Measurements from ENCODE around the gene KRTAP10-11. TPM values are rescaled to one million over a fixed set of nuclear protein-coding genes. Genes with fewer than 3 reads are reported as not detected.

Gene KRTAP10-11
- total and polyA plus RNA-seq, 2 of the 8 experiments (the other 6 are each of a cell fraction or from before 2014, with no cell fraction given): not detected

GRCh38 chr21:44667612-44668011, 21.4 kb downstream of the KRTAP10-11 start:
- no peaks in the 10 kb centered on the region for H3K36me3 ChIP-seq (ENCODE audit: control insufficient read depth in 2 of 4, insufficient read depth in 4 of 4, low read length in 3 of 4)
- no peak overlapping the region for H4K8ac ChIP-seq (ENCODE audit: extremely low read depth, insufficient read depth, low read length)
- no peak overlapping the region for H2AK5ac ChIP-seq (ENCODE audit: low read depth, low read length)
- no peaks in the 10 kb centered on the region for H3K79me1 ChIP-seq (ENCODE audit: low read depth, low read length)
- no peak overlapping the region for H3K14ac ChIP-seq (ENCODE audit: insufficient read length)
- no peak overlapping the region for H2BK15ac ChIP-seq (ENCODE audit: low read length)
- no peak for FAIRE-seq
- H3K4ac ChIP-seq (replicated peaks; ENCODE audit: insufficient read length, low read depth, low read length): no peak overlapping the region
- H2BK20ac ChIP-seq (ENCODE audit: low read length): no peak overlapping the region
- no peak overlapping the region for H4K5ac ChIP-seq (ENCODE audit: insufficient read length, low read depth, low read length)
- no peak overlapping the region for H2BK5ac ChIP-seq (ENCODE audit: low read depth, low read length)
- H4K91ac ChIP-seq (replicated peaks; ENCODE audit: insufficient read length, low read length): no peak overlapping the region
- no peak for DNase-seq (ENCODE audit: low read depth in 1 of 2, low spot score in 2 of 2)
- H3K4me3 ChIP-seq (ENCODE audit: extremely low read depth in 1 of 4, insufficient read depth in 2 of 4, low read depth in 3 of 4, low read length in 4 of 4): no peak overlapping the region
- no peaks in the 10 kb centered on the region for H3K23me2 ChIP-seq (ENCODE audit: low read depth, low read length)
- H3K4me2 ChIP-seq (ENCODE audit: insufficient read depth in 1 of 2, low read depth in 2 of 2, low read length in 2 of 2): no peak overlapping the region
- no peak overlapping the region for H3K9ac ChIP-seq (replicated peaks in 1 of 4; ENCODE audit: extremely low read depth in 1 of 4, low read depth in 3 of 4, low read length in 3 of 4)
- WGBS, 2 experiments (ENCODE audit: extremely low coverage in 1 of 2, insufficient coverage in 1 of 2, insufficient read length in 1 of 2, insufficient replicate concordance in 2 of 2, low coverage in 1 of 2, low lambda C conversion rate in 2 of 2, missing lambda C conversion rate in 1 of 2): 86% methylated on average over 1 of the region's 1 CpG; no CpG with 5 or more reads in 1 of the 2 experiments
- no peak overlapping the region for H3K56ac ChIP-seq (replicated peaks; ENCODE audit: insufficient read length, low read depth, low read length)
- H2AFZ ChIP-seq (ENCODE audit: low read length): no peak overlapping the region
- no peaks in the 10 kb centered on the region for H4K20me1 ChIP-seq (replicated peaks in 1 of 2; ENCODE audit: control insufficient read depth in 1 of 2, insufficient read depth in 2 of 2, low read length in 2 of 2)
- H3K79me2 ChIP-seq (ENCODE audit: control insufficient read depth in 1 of 2, insufficient read depth in 2 of 2, low read length in 2 of 2): no peaks in the 10 kb centered on the region; a peak in 1 of 4 replicates
- no peaks in the 10 kb centered on the region for H3K27me3 ChIP-seq (replicated peaks in 1 of 4; ENCODE audit: control insufficient read depth in 3 of 4, extremely low read depth in 1 of 4, insufficient read depth in 3 of 4, low read length in 3 of 4)
- H3K27ac ChIP-seq (ENCODE audit: low read depth, low read length): no peak overlapping the region
- CTCF ChIA-PET (ENCODE audit: partially characterized antibody): interaction anchor here (0.7 kb wide), 2 partner anchors 49 to 220 kb away, joined by 3 read pairs; no protein-coding TSS in a partner anchor
- POLR2A ChIA-PET (ENCODE audit: partially characterized antibody): no interaction called here
- H3K23ac ChIP-seq (ENCODE audit: insufficient read length): no peak overlapping the region
- H3K9me3 ChIP-seq (ENCODE audit: insufficient read depth in 2 of 2, low read depth in 1 of 2, low read length in 1 of 2): peaks cover 19 to 24% of the 10 kb centered on the region in 2 experiments
- no peak overlapping the region for H2BK12ac ChIP-seq (ENCODE audit: low read depth, low read length)
- no peak for TF ChIP-seq RAD21 (IDR thresholded peaks at IDR 0.05 in 1 of 2, conservative IDR thresholded peaks at IDR 0.05 in 1 of 2; ENCODE audit: low read depth in 2 of 2, low read length in 2 of 2)
- H3K18ac ChIP-seq (ENCODE audit: extremely low read depth, low read length): no peak overlapping the region
- no peaks in the 10 kb centered on the region for H3K4me1 ChIP-seq (replicated peaks in 1 of 4; ENCODE audit: control insufficient read depth in 3 of 4, insufficient read depth in 4 of 4, low read length in 3 of 4)
- H2BK120ac ChIP-seq (replicated peaks; ENCODE audit: low read depth, low read length): no peak overlapping the region
